NCI-H2081 treated with DMSO at 0.1 percent for 48 hours (cell line): ENCODE data around the gene FLVCR2.

Source experiments
- DNase-seq: peaks from one replicate; lab custom pipeline; 2025; lab: John Stamatoyannopoulos, UW

The FLVCR2 gene

DNA sequence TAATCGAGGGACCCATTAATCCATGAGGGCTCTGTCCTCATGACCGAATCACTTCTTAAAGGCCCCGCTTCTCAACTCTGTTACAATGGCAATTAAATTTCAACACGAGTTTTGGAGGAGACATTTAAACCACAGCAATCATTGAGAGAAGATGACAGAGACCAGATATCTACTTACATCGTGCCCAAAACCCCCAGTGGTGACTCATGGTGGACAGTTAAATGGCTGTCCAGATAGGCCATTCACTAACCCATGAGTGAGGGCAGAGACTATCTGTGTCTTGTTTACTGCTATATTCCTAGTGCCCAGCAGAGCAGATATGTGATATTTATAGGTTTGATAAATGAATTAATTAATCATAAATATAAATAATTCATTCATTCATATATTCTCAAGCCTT lies 20.0 kb upstream of the FLVCR2 start:
- no peak for DNase-seq

DNA sequence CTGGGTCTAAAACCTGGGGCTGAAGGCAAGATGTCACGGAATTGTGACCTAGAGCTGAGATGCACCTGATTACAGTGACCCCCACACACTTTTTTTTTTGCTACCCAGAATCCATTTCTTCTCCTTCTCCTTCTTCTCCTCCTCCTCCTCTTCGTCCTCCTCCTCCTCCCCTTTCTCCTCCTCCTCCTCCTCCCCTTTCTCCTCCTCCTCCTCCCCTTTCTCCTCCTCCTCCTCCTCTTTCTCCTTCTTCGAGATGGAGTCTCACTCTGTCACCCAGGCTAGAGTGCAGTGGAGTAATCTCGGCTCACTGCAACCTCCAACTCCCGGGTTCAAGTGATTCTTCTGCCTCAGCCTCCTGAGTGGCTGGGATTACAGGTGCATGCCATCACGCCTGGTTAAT lies 19.4 kb upstream of the FLVCR2 start:
- DNase-seq: no peak

DNA sequence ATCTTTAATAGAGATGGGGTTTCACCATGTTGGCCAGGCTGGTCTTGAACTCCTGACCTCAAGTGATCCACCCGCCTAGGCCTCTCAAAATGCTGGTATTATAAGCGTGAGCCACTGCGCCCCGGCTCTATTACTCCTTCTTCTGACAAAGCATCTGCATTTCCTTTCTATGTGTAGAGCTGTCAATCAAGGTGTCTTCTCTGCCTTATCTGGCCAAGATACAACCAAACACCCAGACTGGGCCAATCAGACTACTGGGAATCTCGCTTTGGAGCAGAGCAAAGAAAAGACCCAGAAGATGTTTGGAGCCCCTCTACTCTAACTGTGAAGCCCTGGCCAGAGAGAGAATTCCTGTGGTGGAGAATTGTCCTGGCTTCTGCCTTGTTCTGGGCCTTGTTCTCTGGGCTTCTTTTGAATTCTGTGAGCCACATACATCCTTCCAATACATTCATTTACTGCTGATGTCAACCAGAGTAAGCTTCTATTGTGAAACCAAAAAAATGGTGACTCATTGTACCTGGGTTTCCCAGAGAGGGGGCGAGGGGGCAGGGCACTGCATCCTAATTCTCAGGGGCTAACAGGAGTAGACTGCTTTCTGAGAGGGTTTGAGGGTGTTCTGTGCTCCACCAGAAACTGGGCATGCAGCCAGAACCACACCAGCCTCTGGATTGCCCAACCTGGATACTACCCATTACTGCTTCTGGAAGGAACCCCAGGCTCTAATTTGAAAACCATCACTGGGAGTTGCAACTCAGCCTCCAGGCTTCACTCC lies 18.8 kb upstream of the FLVCR2 start:
- DNase-seq: no peak

DNA sequence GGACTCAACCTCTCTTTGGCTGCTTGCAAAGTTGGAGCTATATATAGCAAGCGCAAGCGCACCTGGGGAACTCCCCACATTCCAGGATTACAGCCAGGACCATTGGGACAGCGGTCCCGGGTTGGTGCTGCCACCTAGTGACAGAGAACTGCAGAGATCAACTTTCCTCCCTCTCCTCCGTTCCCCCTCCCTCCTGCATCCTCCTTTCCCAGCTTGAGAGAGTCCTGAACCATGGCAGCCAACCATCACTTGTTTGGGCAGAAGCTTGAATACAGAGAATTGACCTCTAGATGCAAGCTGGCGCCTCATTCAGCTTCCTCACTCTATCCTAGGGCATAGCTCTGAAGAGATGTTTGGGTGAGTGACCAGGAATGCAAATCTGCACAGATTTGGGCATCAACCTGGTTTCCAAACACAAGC lies 17.4 kb upstream of the FLVCR2 start:
- DNase-seq: no peak

DNA sequence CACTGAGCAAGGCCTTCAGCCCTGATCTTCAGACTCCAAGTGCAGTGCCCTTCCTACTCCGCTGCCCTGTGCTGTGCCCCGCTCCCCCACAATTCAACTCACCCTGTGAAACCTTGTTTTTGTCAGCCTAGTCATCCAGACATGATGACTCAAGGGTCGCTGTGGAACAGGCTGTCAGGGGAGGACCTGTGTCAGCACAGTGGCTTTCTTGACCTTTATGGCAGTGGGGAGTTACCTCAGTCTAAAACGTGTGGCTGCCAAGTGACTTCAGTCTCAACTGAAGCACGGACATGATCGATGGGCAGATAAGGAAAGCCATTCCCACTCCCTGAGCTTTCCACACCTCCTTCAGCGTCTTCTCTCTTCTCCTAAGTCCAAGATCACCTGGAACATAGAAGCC lies 16.3 kb upstream of the FLVCR2 start:
- DNase-seq: no peak

DNA sequence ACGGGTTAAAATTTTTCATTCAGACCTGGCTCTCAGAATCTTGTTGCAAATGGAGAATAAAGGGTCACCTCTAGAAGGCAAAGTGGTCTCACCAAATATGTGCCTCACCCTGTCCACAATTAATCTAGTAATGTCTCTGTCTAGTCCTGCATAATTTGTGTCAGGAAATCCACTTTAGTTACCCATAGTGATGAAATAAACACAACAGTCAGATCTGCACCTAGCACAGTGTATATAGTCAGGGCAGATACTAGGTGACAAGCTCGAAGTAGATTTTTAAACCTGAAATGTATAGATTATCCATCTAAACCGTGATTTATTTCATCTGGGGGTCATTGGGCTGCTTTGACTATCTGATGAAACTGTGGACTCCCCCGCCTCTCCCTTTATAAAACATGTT lies 15.9 kb upstream of the FLVCR2 start:
- no peak for DNase-seq

DNA sequence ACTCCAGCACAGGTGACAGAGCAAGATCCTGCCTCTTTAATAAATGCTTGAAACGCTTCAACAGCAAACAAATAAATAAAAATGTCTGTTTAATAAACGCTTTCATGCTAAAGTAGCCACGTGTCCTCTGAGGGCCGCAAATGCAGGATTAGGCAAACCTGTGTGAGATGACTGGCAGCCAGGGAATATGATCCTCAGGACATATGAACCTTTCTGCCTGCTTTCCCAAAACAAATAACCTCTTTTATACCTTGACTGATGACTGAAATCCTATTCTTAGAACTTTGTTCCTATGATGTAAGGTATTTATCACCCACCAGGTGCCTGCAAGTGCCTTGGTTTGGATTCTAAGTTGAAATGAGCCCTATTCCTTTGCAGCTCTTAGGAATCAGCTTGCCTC lies 14.5 kb upstream of the FLVCR2 start:
- DNase-seq: no peak

DNA sequence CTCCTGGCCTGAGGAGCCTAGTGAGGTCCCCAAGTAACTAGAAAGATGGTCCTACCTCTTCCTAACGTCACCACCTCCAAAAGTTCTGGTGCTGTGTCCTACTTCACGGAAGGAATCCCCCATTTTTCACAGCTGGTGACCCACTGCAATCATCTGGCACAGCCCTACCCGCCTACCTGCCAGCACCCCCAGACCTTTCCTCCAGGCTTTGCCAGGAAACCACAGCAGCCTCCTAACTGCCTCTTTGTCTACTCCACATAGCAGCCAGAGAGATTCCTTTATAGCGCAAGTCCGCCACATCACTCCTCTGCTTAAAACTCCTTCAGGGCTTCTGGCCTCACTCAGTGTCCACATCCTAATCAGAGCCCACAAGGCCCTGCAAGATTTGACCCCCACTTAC lies 13.4 kb upstream of the FLVCR2 start:
- no peak for DNase-seq

DNA sequence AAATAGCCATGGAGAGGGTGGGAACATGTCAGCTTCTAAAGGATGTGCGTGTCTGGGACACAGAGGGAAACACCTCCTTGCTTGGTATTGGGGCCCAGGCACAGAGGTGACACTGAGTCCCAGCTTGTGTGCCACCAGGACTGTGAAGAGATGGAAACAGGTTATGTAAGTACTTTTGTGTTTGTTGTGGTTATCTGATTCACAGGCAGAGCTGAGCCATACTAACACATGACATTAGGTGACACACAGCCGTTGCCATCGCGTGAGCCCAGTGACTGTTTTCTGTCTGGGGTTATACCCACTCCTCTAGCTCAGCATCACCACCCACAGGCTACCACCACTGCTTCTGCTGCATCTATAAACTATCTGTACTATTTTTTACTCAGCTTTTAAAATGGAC lies 12.1 kb upstream of the FLVCR2 start:
- DNase-seq: no peak

DNA sequence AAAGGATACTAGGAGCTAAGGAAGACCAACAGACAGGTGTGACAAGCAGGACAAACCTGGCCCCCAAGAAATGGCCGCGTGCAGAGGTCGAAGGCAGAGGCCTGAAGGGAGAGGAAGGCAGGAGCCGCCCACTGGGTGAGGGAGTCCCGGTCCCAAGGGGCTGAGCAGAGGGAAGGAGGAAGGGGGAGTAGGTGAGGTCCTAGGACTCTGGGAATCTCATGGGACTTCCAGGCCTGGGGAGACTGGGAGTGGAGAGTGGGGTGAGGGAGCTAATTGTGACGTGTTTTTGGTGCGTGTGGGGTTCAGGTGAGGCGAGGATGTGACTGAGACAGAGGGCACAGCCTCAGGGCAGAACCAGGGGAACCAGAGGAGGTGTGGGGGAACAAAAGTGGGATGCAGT lies 11.7 kb upstream of the FLVCR2 start:
- no peak for DNase-seq

DNA sequence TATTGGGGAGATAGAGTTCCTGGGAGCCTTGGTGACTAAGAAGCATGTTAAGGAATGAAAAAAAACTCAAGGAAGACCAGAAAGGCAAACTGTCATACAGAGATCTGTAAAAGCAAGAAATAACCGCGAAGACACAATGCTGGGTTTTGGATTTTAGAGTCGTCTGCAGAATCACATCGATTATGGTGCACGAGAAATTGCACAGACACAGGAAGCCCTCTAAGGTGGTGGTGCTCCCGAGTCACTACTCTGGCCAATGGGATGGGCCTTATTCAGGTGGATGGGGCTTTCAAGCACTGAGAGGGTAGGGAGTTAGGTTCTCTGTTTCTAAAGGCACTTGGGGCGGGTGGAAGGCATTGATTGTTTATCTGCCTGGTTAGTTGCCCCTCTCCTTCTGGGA lies 10.3 kb upstream of the FLVCR2 start:
- DNase-seq: no peak

DNA sequence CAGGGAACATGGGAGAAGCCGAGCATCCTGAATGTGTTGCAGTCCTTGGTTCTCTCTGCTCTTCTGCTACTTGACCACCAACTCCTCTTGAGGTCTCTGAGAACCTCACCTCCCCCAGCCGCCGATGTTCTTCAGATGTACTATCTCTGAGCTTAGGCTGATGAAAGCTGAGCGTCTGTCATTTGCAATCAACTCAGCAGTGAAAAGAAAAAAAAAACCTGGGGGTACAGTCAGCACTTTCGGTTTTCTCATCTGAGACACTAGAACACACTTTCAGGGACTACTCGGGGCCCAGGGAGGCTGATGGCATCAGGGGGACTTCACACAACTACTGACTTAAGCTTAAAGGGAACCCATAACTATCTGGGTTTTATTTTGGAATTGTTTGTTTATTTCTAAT lies 9.6 kb upstream of the FLVCR2 start:
- DNase-seq: no peak

DNA sequence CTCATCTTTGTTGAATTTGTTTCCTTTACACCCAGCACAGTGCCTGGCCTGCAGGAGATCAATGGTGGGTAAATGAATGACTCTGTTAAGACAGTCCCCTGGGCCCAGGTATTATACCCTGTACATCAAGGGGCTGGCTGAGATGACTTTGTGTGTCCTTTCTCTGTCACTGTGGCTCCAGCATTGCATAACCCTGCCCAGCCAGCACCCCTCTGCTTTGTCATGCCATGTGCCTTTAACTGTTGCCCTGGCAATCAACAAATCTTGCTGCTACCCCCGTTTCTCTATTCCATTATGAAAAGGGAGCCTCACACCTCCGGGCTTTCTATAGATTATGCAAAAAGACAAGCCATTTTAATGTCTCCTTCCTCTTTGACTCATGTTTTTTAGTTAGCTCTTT lies 7.6 kb upstream of the FLVCR2 start:
- no peak for DNase-seq

DNA sequence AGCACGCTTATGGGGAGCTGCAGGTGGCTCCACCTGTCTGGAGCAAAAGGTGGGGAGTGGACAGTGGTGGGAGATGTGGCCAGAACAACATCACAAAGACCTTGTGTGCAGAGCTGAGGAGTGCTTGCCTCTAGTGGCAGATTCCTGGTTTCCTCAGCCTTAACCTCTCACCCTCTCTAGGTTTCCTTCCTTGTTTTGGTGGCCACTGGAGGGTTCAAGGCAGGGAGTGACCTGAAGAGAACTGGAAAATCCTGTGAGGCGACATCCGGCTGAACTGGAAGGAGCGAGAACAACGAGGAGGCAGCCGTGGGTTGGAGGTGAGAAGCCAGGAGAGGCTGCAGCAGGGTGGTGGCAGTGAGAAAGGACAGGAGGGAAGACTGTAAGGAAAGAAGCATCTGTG lies 6.3 kb upstream of the FLVCR2 start:
- no peak for DNase-seq

DNA sequence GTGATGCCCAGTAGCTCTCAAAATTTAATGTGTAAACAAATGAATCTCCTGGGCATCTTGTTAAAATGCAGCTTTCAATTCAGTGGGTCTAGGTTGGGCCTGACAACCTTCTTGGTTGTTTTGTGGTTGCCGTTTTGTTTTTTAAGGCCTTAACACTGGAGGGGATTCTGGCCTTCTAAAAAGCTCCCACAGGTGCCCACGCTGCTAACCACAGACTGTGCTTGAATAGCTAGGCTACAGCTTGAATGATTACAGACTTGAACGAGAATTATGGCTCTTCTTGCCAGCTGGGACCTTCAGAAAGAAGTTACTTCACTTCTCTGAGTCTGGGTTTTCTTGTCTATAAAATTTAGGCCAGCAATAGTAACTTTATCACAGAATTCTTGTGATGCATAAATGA lies 1.3 kb upstream of the FLVCR2 start:
- no peak for DNase-seq

DNA sequence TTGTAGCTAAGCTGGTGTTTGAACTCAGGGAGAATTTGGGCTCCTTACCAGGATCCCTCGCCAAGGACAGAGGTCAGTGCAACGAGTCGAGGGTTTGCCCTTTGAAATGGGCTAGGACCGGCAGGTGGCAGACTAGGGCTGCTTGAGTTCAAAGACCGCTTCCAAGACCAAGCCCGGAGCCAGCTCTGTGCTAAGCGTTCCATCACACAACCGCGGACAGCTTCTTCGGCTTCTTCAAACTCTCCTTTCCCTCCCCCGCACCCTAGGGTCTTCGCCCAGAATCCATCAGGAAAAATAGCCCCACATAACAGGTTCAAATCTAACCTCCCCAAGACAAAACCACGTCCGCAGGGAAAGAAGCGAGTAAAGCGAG lies 705 bp upstream of the FLVCR2 start:
- no peak for DNase-seq

DNA sequence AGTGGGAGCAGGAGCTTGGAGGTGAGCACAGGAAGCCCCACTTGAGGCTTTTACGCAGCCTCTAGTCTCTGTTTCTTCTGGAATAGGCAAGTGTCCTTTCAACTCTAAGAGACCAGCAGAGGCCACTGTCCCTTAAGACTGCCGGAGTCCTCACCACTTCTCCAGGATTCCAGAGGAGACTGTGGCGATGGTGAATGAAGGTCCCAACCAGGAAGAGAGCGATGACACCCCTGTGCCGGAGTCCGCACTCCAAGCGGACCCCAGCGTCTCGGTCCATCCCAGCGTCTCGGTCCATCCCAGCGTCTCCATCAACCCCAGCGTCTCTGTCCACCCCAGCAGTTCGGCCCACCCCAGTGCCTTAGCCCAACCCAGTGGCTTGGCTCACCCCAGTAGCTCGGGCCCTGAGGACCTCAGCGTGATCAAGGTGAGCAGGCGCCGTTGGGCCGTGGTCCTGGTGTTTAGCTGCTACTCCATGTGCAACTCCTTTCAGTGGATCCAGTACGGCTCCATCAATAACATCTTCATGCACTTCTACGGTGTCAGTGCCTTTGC lies 442 bp downstream of the FLVCR2 start:
- no peak for DNase-seq

DNA sequence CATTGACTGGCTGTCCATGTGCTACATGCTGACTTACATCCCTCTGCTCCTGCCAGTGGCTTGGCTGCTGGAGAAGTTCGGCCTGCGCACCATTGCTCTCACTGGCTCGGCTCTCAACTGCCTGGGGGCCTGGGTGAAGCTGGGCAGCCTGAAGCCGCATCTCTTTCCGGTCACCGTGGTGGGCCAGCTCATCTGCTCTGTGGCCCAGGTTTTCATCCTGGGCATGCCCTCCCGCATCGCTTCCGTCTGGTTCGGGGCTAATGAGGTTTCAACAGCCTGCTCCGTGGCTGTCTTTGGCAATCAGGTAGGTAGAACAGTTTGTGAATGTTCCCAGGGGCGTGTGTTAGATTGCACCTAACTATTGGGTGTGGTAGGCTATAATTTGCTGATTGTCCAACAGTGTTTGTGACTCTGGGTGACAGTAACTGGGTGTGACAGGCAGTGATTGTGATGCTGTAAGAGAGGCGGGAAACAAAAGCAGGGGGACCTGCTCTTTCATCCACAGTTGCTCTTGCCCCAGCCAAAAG lies 981 bp downstream of the FLVCR2 start:
- no peak for DNase-seq

DNA sequence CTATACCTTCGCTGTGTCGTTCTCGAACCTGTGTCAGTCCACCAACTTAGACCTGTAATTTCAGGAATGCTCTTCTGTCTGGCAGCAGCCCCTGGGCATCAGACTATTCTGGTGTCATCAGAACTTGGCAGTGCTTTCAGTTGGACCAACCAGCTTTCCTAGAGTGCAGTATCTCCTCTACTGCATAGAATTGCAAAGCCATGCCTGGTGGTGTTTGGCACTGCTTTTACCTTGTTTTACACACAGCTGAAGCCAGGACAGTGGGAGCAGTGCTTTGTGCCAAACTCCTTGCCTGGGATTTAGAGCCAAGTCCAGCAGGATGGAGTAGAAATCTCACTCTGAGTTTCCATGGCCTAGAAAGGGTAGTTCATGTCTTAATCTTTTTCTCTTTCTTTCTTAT lies 1.5 kb downstream of the FLVCR2 start:
- no peak for DNase-seq

DNA sequence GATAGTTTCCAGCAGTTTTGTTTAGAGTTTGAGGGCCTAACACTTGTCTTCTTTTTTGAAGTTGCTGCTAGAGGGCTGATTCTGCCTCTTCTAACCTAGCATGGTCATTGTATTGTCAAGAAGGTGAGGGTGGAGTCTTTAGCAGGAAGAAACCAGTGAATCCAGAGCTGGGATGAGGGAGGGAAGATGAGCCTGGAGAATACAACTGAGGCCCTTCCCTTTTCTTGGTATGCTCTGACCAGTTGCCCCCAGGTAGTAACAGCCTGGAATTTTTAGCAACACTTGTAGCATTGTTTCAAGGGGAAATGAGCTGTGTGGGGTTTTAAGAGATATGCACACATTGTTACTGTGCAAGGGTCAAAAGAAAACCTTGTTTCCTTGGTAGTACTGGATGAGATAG lies 9.0 kb downstream of the FLVCR2 start:
- DNase-seq: no peak

DNA sequence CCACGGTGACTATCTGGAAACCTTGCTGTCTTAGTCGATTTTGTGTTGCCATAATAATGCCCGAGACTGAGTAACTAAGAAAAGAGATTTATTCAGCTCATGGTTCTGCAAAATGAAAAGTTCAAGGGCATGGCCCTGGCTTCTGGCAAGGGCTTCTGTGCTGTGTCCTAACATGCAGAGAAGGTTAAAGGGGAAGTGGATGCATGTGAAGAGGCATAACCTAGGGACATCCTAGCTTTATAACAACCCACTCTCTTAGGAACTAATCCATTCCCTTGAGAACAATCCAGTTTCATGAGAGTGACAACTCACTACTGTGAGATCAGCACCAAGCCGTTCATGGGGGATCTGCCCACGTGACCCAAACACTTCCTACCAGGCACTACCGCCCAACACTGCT lies 11.5 kb downstream of the FLVCR2 start:
- no peak for DNase-seq

DNA sequence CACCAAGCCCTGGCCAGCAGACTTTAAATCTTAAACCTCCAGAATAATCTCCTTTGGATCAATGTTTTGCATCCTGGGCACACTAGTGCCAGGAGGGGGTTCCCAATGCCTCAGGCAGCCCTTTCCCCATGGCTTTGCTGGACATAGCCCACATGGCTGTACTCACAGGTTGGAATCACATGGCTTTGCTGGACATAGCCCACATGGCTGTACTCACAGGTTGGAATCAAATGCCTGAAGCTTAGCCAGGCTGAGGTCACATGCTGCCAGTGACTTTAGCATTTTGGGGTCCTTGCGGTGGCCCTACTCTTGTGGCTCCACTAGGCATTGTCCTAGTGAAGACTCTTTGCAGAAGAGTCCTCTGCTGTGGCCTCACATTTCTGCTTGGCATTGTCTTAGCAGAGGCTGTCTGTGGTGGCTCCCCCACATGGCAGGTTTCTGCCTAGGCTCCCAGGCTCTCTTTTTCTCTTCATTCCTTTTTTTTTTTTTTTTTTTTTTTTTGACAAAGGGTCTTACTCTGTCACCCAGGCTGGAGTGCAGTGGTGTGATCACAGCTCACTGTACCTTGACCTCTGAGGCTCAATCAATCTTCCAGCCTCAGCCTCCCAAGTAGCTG lies 13.0 kb downstream of the FLVCR2 start:
- no peak for DNase-seq

DNA sequence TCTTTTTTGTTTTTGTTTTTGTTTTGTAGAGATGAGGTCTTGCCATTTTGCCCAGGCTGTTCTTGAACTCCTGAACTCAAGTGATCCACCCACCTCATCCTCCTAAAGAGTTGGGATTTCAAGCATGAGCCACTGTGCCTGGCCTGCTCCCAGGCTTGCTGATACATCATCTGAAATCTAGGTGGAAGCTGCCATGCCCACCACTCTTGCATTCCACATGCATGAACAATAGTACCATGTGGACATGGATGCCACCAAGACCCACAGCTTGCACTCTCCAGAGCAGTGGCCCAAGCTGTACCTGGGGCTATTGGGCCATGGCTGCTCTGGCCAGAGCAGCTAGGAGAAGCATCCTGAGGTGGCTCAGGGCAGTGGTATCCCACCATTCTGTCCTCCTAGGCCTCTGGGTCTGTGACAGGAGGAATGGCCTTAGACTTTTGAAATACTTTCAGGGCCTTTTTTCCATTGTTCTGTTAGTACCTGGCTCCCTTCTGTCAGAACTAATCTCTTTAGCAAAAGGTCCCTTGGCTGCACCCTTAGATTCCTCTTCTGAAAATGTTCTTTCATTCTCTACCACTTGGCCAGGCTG lies 13.7 kb downstream of the FLVCR2 start:
- no peak for DNase-seq
